GM12874 (cell line): ENCODE data around the gene PRXL2B.

Source experiments
- CTCF ChIP-seq: IDR thresholded peaks from 2 replicates; pipeline ENCODE4 v1.5.1; 2011; ENCODE audit warnings: low read depth, mild to moderate bottlenecking, control low read depth, low read length, moderate library complexity; ENCODE audit not compliant: insufficient read depth

Gene PRXL2B

GRCh38 chr1:2575801-2576663 lies 10.5 kb upstream of the PRXL2B start:
- TF ChIP-seq CTCF = no peak

DNA sequence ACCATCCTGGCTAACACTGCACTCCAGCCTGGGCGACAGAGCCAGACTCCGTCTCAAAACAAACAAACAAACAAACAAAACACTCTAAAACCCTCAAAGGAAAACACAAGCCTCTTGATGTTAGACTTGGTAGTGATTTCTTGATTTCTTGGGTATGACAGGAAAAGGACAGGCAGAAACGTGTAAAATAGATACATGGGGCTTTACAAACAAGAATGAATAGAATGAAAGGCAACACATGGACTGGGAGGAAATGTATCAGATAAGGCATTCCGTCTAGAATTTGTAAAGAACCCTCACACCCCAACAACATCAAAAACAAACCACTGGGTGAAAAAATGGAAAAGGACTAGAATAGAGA lies 7.8 kb upstream of the PRXL2B start:
- TF ChIP-seq CTCF = no peak

GRCh38 chr1:2580691-2581090 lies 5.9 kb upstream of the PRXL2B start:
- TF ChIP-seq CTCF = no peak

- TF ChIP-seq CTCF = no peak
Measured at GRCh38 chr1:2582391-2582790, 4.2 kb upstream of the PRXL2B start.

GRCh38 chr1:2583331-2583791 lies 3.2 kb upstream of the PRXL2B start:
- no peak for TF ChIP-seq CTCF

- no peak for TF ChIP-seq CTCF
Measured at GRCh38 chr1:2583871-2584351, 2.7 kb upstream of the PRXL2B start.

- TF ChIP-seq CTCF = no peak
Measured at GRCh38 chr1:2584686-2585317, 1.8 kb upstream of the PRXL2B start.
